Upper lobe of left lung (tissue), 6 donors: Measurements from ENCODE around the gene SIGLECL1. TPM values are rescaled to one million over a fixed set of nuclear protein-coding genes. Genes with fewer than 3 reads are reported as not detected.

Experiments
- ATAC-seq, 2 donors: fragments of 200-7000 bp; cut with Tn5 transposase; one replicate each; pipeline ENCODE4 v1.9.1; 2022; ENCODE audit warnings: mild to moderate bottlenecking in 2 of 2, moderate library complexity in 2 of 2; ENCODE audit not compliant: low FRiP score in 2 of 2
- DNase-seq, 2 donors: peaks; one replicate each; pipeline ENCODE4 v3.0.0-alpha.2; 2019 to 2020
- H3K27ac ChIP-seq, 4 donors: fragments of 200-600 bp; sonication (generic); one replicate each; pipeline ENCODE4 v1.5.1; 2016 to 2019
- H3K27me3 ChIP-seq, 4 donors: fragments of 200-600 bp; sonication (generic); one replicate each; pipeline ENCODE4 v1.5.1; 2017 to 2019
- H3K36me3 ChIP-seq, 4 donors: fragments of 200-600 bp; sonication (generic); one replicate each; pipeline ENCODE4 v1.5.1; 2016 to 2019
- H3K4me1 ChIP-seq, 4 donors: fragments of 200-600 bp; sonication (generic); one replicate each; pipeline ENCODE4 v1.5.1; 2018 to 2019
- H3K4me3 ChIP-seq, 4 donors: fragments of 200-600 bp; sonication (generic); one replicate each; pipeline ENCODE4 v1.5.1; 2017 to 2019; ENCODE audit warnings: mild to moderate bottlenecking in 2 of 4, moderate library complexity in 1 of 4
- H3K9me3 ChIP-seq, 4 donors: fragments of 200-600 bp; sonication (generic); one replicate each; pipeline ENCODE4 v1.5.1; 2018 to 2019
- CTCF ChIP-seq, 6 experiments: fragments of 450-650 bp in 4 of 6; fragments of 200-600 bp in 2 of 6; sonication (generic) in 2 of 6; IDR thresholded peaks; one replicate each; pipeline ENCODE4 v1.5.1; 2016 to 2019; ENCODE audit warnings: antibody characterized with exemption in 6 of 6
- EP300 ChIP-seq, 4 donors: sonication (generic); formaldehyde crosslinking; IDR thresholded peaks; one replicate each; pipeline ENCODE4 v1.5.1; 2017; ENCODE audit warnings: antibody characterized with exemption in 4 of 4, control low read depth in 2 of 4
- POLR2A ChIP-seq, 4 donors: fragments of 450-650 bp; IDR thresholded peaks; one replicate each; pipeline ENCODE4 v1.5.1; 2016 to 2017; ENCODE audit warnings: antibody characterized with exemption in 4 of 4, mild to moderate bottlenecking in 2 of 4
- POLR2AphosphoS5 ChIP-seq, 2 donors: sonication (generic); formaldehyde crosslinking; IDR thresholded peaks; one replicate each; pipeline ENCODE4 v1.5.1; 2017; ENCODE audit warnings: antibody characterized with exemption in 2 of 2
- WGBS, 2 donors: methylation state at CpG; one replicate each; pipeline ENCODE4 v1.1.5; 2017 to 2018; 5-methylcytosine and 5-hydroxymethylcytosine counted together
- total RNA-seq, 6 donors: library from RNA; depleted of rRNA in 4 of 6; stranded (reverse); fragments of >200 nt in 4 of 6; gene quantifications; one replicate each; pipeline versions ENCODE4 v1.1.0 to v1.2.1, GENCODE V29; 2016 to 2021
- donor health status: DM: no; HTN: no; CAD: no; lungs with moderate emphysema.
- donor health status: DM: no; HTN: yes; CAD: no; lungs with severe emphysema.

The SIGLECL1 gene
- total RNA-seq, 6 donors from 2014 or later: not detected

DNA sequence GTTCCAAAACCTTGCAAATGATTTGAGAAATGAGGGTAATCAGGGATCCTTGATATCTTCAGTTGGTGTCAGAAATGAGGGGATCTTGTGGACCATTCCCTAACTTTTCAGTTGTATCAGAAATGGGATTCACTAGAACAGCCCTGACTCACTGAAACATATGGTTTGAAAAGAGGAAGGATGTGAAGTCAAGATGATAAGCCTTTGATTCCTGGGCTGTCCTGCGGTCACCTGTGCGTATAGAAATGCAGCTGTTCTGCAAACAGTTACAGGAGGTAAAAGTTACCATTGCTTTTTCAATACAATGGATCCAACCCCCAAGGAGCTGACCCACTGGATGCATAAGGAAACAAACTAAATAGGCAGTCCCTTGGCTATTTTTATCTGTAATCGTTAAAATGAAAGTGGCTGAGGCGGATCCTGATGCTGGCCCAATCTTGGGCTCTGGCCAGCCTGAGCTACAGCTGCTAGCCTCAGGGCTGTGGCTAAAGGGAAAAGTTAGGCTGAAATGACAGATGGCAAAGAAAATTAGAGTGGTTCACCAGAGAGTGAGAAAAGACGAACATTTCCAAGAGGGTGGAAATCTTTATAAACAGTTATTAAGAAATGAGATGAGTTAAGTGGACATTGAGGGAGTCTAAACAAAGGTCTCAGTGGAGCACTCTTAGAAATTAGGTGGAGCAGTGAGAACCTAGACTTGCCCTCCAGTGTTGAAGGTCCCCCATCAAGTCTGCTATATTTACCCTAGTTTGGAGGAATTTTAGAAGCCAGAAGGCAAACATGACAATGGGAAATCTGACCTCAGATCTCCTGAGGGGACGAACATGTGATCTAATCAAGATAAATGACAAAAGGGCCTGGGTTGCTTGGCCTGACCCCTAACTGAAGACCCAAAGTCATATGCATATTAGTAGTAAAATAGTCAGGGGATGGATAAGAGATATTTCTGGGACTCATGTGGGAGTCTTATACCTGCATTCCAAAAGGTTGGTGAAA is 7.6 kb downstream of the SIGLECL1 start:
- TF ChIP-seq CTCF (IDR thresholded peaks at IDR 0.05) (no peak), POLR2A (IDR thresholded peaks at IDR 0.05) (no peak)
- Histone ChIP-seq H3K27me3 (no peaks in the 10 kb centered on the region), H3K9me3 (no peaks in the 10 kb centered on the region), H3K4me3 (no peak overlapping the region), H3K36me3 (no peaks in the 10 kb centered on the region), H3K4me1 (no peaks in the 10 kb centered on the region), H3K27ac (no peak overlapping the region)
- WGBS, 2 donors: 38 to 41% methylated on average over 6 of the region's 6 CpGs
- ATAC-seq: no peak
- no peak for DNase-seq

DNA sequence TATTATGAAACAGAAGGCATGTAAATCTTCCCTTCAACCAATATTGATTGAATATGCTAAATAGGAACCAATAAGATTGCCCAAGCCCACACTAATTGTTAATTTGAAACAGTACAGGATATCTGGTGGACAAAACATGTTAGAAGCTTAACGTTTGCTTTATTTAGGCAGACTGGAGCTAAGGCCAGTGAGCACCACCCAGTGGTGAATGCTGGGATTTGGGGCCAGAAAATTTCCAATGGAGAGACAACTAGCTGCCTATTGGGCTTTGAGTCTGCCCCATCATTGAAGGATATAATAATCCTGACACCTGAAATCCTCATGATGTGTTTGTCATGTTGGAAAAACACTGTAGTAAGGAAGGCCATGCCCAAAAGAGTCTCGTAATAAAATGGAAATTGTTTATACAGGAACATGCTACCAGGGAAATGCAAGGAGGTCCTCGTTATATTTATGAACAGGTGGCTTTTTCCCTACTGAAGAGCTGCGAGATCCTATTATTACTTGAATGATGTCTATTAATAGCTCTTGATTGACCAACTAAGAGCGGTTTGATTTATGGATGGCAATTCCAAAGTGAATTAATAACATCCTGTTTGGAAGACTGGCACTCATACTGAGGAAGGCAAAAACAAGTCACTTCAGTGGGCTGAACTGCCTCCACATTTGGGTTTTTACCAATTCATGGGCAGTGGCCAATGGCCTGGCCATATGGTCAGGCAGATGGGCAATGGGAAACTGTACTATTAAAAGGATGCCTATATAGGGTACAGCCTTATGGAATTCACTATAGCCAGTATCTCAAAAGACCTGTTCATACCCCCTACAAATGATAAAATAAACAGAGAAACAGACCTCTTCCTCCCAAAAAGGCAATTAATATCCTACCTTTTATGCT is 8.7 kb downstream of the SIGLECL1 start:
- H3K4me1 ChIP-seq: no peaks in the 10 kb centered on the region
- H3K36me3 ChIP-seq: no peaks in the 10 kb centered on the region
- ATAC-seq (peak in 1 of 2 donors; percentile 60), DNase-seq (peak in 1 of 2 donors; percentile 23)
- no peak overlapping the region for H3K27ac ChIP-seq
- H3K4me3 ChIP-seq: no peak overlapping the region
- no peak for TF ChIP-seq POLR2A (IDR thresholded peaks at IDR 0.05)
- TF ChIP-seq CTCF (IDR thresholded peaks at IDR 0.05): peak; percentile 22 to 52 (median 40)
- 21 to 25% methylated on average over 5 of the region's 5 CpGs for WGBS, 2 donors
- H3K27me3 ChIP-seq: no peaks in the 10 kb centered on the region
- no peaks in the 10 kb centered on the region for H3K9me3 ChIP-seq

GRCh38 chr19:51263808-51264207 is 12.9 kb downstream of the SIGLECL1 start:
- H3K27ac ChIP-seq: no peak overlapping the region
- DNase-seq: no peak
- WGBS, 2 donors: 78 to 86% methylated on average over 4 of the region's 4 CpGs
- no peaks in the 10 kb centered on the region for H3K27me3 ChIP-seq
- H3K36me3 ChIP-seq: no peaks in the 10 kb centered on the region
- no peaks in the 10 kb centered on the region for H3K9me3 ChIP-seq
- TF ChIP-seq POLR2AphosphoS5 (IDR thresholded peaks at IDR 0.05) (no peak), POLR2A (IDR thresholded peaks at IDR 0.05) (no peak), EP300 (IDR thresholded peaks at IDR 0.05) (no peak), CTCF (IDR thresholded peaks at IDR 0.05) (no peak)
- H3K4me1 ChIP-seq: no peaks in the 10 kb centered on the region
- no peak for ATAC-seq
- H3K4me3 ChIP-seq: no peak overlapping the region

GRCh38 chr19:51271067-51271466 is 20.2 kb downstream of the SIGLECL1 start:
- ATAC-seq: peak in 1 of 2 donors; percentile 17
- Histone ChIP-seq H3K4me3 (no peak overlapping the region), H3K9me3 (no peaks in the 10 kb centered on the region), H3K36me3 (no peaks in the 10 kb centered on the region), H3K27ac (no peak overlapping the region), H3K4me1 (no peaks in the 10 kb centered on the region), H3K27me3 (no peaks in the 10 kb centered on the region)
- TF ChIP-seq POLR2A (IDR thresholded peaks at IDR 0.05) (no peak), CTCF (IDR thresholded peaks at IDR 0.05) (no peak), EP300 (IDR thresholded peaks at IDR 0.05) (no peak), POLR2AphosphoS5 (IDR thresholded peaks at IDR 0.05) (no peak)
- peak in 1 of 2 donors; percentile 73 for DNase-seq
- WGBS, 2 donors: 60 to 70% methylated on average over 20 to 26 of the region's 26 CpGs
